Endothelial cell of umbilical vein (primary cell): ENCODE measurements around the gene CGB2. TPM values are rescaled to one million over a fixed set of nuclear protein-coding genes. Genes with fewer than 3 reads are reported as not detected.

Experiments
- BruUV-seq: library from RNA; stranded (reverse); fragments of 400-500 nt; replicated peaks from 2 replicates; lab custom pipeline; 2021; lab: Mats Ljungman, UMichigan
- CTCF ChIA-PET: fragments of 300-600, 350-600 bp; sonication (Branson Sonifier 250); formaldehyde crosslinking; loops from one replicate; lab custom pipeline; 2021; ENCODE audit warnings: antibody characterized with exemption, inconsistent platforms; lab: Charles Lee
- POLR2A ChIA-PET: fragments of 300-600, 350-600 bp; sonication (Branson Sonifier 250); formaldehyde crosslinking; loops from one replicate; lab custom pipeline; 2021; ENCODE audit warnings: antibody characterized with exemption, inconsistent platforms; lab: Charles Lee
- DNase-seq: peaks from one replicate; pipeline ENCODE4 v3.0.0-alpha.2; 2011; ENCODE audit warnings: low read depth, low spot score
- FAIRE-seq: peaks from 2 replicates; lab custom pipeline; 2011; peaks lifted over from hg19 to GRCh38; lab: Jason Lieb, UNC
- H2AFZ ChIP-seq: 2 replicates; pipeline ENCODE4 v1.6.0; 2012; ENCODE audit warnings: low read depth, low read length, control low read depth, inconsistent platforms
- H3K27ac ChIP-seq: 2 replicates; pipeline ENCODE4 v1.5.1; 2011; ENCODE audit warnings: low read depth, mild to moderate bottlenecking, control low read depth, low read length, moderate library complexity; ENCODE audit not compliant: insufficient read depth
- H3K27me3 ChIP-seq, 2 experiments: 2 replicates each; pipeline versions ENCODE4 v1.6.0 to v1.6.1; 2011; ENCODE audit warnings: low read length in 2 of 2, mixed read lengths in 1 of 2; ENCODE audit not compliant: control insufficient read depth in 2 of 2, insufficient read depth in 2 of 2
- H3K36me3 ChIP-seq, 2 experiments: 2 replicates in 1 of 2; 3 replicates in 1 of 2; pipeline ENCODE4 v1.5.1; 2011; ENCODE audit warnings: low read length in 2 of 2, mild to moderate bottlenecking in 1 of 2, moderate library complexity in 1 of 2; ENCODE audit not compliant: control insufficient read depth in 2 of 2, insufficient read depth in 2 of 2; ENCODE audit errors: extremely low read depth in 1 of 2
- H3K4me1 ChIP-seq: 3 replicates; pipeline ENCODE4 v1.5.1; 2011; ENCODE audit warnings: mild to moderate bottlenecking, low read length; ENCODE audit not compliant: control insufficient read depth, insufficient read depth; ENCODE audit errors: extremely low read depth
- H3K4me2 ChIP-seq: 2 replicates; pipeline ENCODE4 v1.6.1; 2011; ENCODE audit warnings: low read length, control low read depth, mixed read lengths; ENCODE audit not compliant: insufficient read depth
- H3K4me3 ChIP-seq, 3 experiments: fragments of 200-600 bp in 1 of 3; sonication (generic), shearing (Covaris generic) in 1 of 3; replicated peaks in 1 of 3; 2 replicates each; pipeline ENCODE4 v1.5.1; 2011 to 2016; ENCODE audit warnings: control low read depth in 3 of 3, low read length in 3 of 3, mild to moderate bottlenecking in 2 of 3, inconsistent platforms in 1 of 3, low read depth in 1 of 3, moderate library complexity in 1 of 3; ENCODE audit not compliant: insufficient read depth in 1 of 3
- H3K79me2 ChIP-seq: 2 replicates; pipeline ENCODE4 v1.6.0; 2012; ENCODE audit warnings: low read length, inconsistent platforms; ENCODE audit not compliant: control insufficient read depth, insufficient read depth
- H3K9ac ChIP-seq: replicated peaks from 2 replicates; pipeline ENCODE3; 2011; ENCODE audit warnings: low read length, control low read depth; ENCODE audit not compliant: insufficient read depth; ENCODE audit errors: extremely low read depth
- H3K9me1 ChIP-seq: replicated peaks from 3 replicates; pipeline ENCODE4 v1.6.0; 2011; ENCODE audit warnings: mild to moderate bottlenecking, low read length; ENCODE audit not compliant: control insufficient read depth, insufficient read depth; ENCODE audit errors: extremely low read depth
- H3K9me3 ChIP-seq: replicated peaks from 2 replicates; pipeline ENCODE4 v1.5.1; 2012; ENCODE audit warnings: low read length, inconsistent platforms; ENCODE audit not compliant: control insufficient read depth, insufficient read depth
- H4K20me1 ChIP-seq: replicated peaks from 2 replicates; pipeline ENCODE3; 2011; ENCODE audit warnings: mild to moderate bottlenecking, low read length; ENCODE audit not compliant: control insufficient read depth, insufficient read depth; ENCODE audit errors: extremely low read depth
- CTCF ChIP-seq, 2 donors: IDR thresholded peaks; 1 replicate in 1 of 2; 2 replicates in 1 of 2; pipeline ENCODE4 v1.5.1; 2011; ENCODE audit warnings: low read length in 2 of 2, mild to moderate bottlenecking in 2 of 2, moderate library complexity in 2 of 2, control low read depth in 1 of 2, inconsistent platforms in 1 of 2, low read depth in 1 of 2; ENCODE audit not compliant: insufficient read depth in 1 of 2; ENCODE audit errors: extremely low read depth in 1 of 2
- EZH2 ChIP-seq: IDR thresholded peaks from 2 replicates; pipeline ENCODE4 v1.6.1; 2012; ENCODE audit warnings: borderline replicate concordance, low read depth, mild to moderate bottlenecking, moderate library complexity, low read length, inconsistent platforms; ENCODE audit not compliant: severe bottlenecking
- FOS ChIP-seq: IDR thresholded peaks from 2 replicates; pipeline ENCODE4 v1.6.1; 2011; ENCODE audit warnings: mild to moderate bottlenecking, low read length, moderate library complexity, borderline replicate concordance; ENCODE audit not compliant: insufficient read depth
- GATA2 ChIP-seq: IDR thresholded peaks from 2 replicates; pipeline ENCODE4 v1.7.0; 2011; ENCODE audit warnings: low read depth, mild to moderate bottlenecking, moderate library complexity, mixed read lengths, low read length; ENCODE audit not compliant: insufficient read length, insufficient read depth
- JUN ChIP-seq: IDR thresholded peaks from 2 replicates; pipeline ENCODE4 v1.6.1; 2011; ENCODE audit warnings: borderline replicate concordance, low read depth; ENCODE audit not compliant: insufficient read length, insufficient read depth
- MAX ChIP-seq: IDR thresholded peaks from 2 replicates; pipeline ENCODE4 v1.6.1; 2011; ENCODE audit not compliant: insufficient read depth, insufficient read length
- MYC ChIP-seq: IDR thresholded peaks from one replicate; pipeline ENCODE4 v1.6.1; 2011; ENCODE audit warnings: mild to moderate bottlenecking, low read depth, low read length
- POLR2A ChIP-seq: IDR thresholded peaks from 2 replicates; pipeline ENCODE4 v1.6.1; 2012; ENCODE audit warnings: low read depth, mild to moderate bottlenecking, control low read depth, low read length
- POLR2AphosphoS5 ChIP-seq: IDR thresholded peaks from 2 replicates; pipeline ENCODE4 v1.6.1; 2012; ENCODE audit warnings: low read depth, mild to moderate bottlenecking, control low read depth, low read length, moderate library complexity; ENCODE audit not compliant: insufficient read depth
- dilution Hi-C: fragments of 300-500 bp; cut with MboI; formaldehyde crosslinking; loops from one replicate; pipeline ENCODE4 v1.15.0; 2019; ENCODE audit warnings: low sequenced_read_pairs; ENCODE audit not compliant: extremely low pct_ligation_motif_present
- intact Hi-C: fragments of 100-400 bp; cut with micrococcal nuclease; formaldehyde crosslinking; loops from one replicate; pipeline ENCODE4 v1.10.0; 2022
- polyA plus RNA-seq, 4 experiments: library from polyadenylated mRNA; depleted of rRNA in 3 of 4; stranded (reverse) in 3 of 4; unstranded in 1 of 4; fragments of >200 nt; gene quantifications; 2 replicates each; pipeline versions ENCODE4 v1.2.1 to v1.2.3, GENCODE V29; 2011 to 2012; ENCODE audit warnings: missing spikeins in 1 of 4
- total RNA-seq: library from RNA; stranded (reverse); gene quantifications from 2 replicates; pipeline ENCODE4 v1.2.3, GENCODE V29; 2021

The CGB2 gene
- total and polyA plus RNA-seq, 2 donors (not counting 3 experiments of a cell fraction or from before 2014, with no cell fraction given): not detected

DNA sequence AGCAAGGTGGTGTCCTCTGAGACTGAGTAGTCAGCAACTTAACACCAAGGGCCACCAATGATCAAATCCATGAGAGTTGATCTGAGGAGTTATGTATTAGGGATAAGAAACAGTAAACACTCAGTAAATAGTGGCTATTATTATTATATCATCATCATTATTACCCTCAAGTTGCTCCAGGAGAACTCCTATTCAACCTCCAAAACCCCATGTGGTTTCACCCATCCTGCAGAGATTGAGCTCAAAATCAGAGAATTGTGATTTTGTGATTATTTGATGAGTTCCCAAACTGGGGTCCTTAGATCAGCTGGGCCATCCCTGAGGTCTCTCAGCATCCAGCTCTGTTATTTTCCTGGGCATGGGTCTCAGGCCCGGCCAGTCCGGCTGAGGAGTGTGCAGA is 29.3 kb downstream of the CGB2 start:
- FAIRE-seq (no peak), DNase-seq (no peak)
- BruUV-seq: no TSS peak
- CTCF ChIA-PET: interaction anchor here (0.9 to 1.7 kb wide), 3 partner anchors 42 to 138 kb away, joined by 3 to 4 read pairs (median 3); no protein-coding TSS in a partner anchor
- TF ChIP-seq MAX (no peak), GATA2 (no peak), JUN (no peak), EZH2 (no peak), CTCF (IDR thresholded peaks at IDR 0.05; ENCODE audit: extremely low read depth in 1 of 2, insufficient read depth in 1 of 2, low read depth in 1 of 2, low read length in 2 of 2) (no peak), POLR2A (no peak), POLR2AphosphoS5 (no peak), FOS (no peak), MYC (no peak)
- H3K27me3 ChIP-seq: peaks cover 16% of the 10 kb centered on the region in 2 experiments
- H3K9me1 ChIP-seq: no peaks in the 10 kb centered on the region
- H3K4me3 ChIP-seq: no peak overlapping the region
- H3K36me3 ChIP-seq: no peaks in the 10 kb centered on the region
- peaks cover 11% of the 10 kb centered on the region for H3K4me1 ChIP-seq
- H3K79me2 ChIP-seq: no peaks in the 10 kb centered on the region
- intact Hi-C loops: no loop called here
- H2AFZ ChIP-seq: no peak overlapping the region
- no peak overlapping the region for H3K4me2 ChIP-seq
- dilution Hi-C loops: no loop called here
- H3K9ac ChIP-seq: no peak overlapping the region
- no peaks in the 10 kb centered on the region for H3K9me3 ChIP-seq
- POLR2A ChIA-PET: no interaction called here
- no peak overlapping the region for H3K27ac ChIP-seq
- H4K20me1 ChIP-seq: no peaks in the 10 kb centered on the region
